ENCODE measurements around the gene CCNT2.

Gene CCNT2

GRCh38 chr2:134988994-134989605, 70.5 kb downstream of the CCNT2 start:
- H3K4me3 ChIP-seq (ENCODE audit: low read length, poor library complexity, severe bottlenecking): no peak overlapping the region
- no peak overlapping the region for H3K4me2 ChIP-seq (ENCODE audit: low read depth, low read length, poor library complexity, severe bottlenecking)
- peaks cover 5% of the 10 kb centered on the region; the same call in 1 of the 2 replicates for H3K9me3 ChIP-seq (ENCODE audit: insufficient read depth, low read depth, low read length)
- H3K4me1 ChIP-seq (ENCODE audit: insufficient read depth, low read length, poor library complexity, severe bottlenecking): no peaks in the 10 kb centered on the region
- H3K9me2 ChIP-seq (replicated peaks; ENCODE audit: low read depth, low read length): no peaks in the 10 kb centered on the region
- H3F3A ChIP-seq (ENCODE audit: low read depth): no peaks in the 10 kb centered on the region
- no peak overlapping the region for H3K9ac ChIP-seq (ENCODE audit: low read depth, low read length, poor library complexity, severe bottlenecking)
- H2AFZ ChIP-seq (ENCODE audit: low read length): no peak overlapping the region
- H3K79me2 ChIP-seq (ENCODE audit: insufficient read depth, low read length): no peaks in the 10 kb centered on the region
- no peaks in the 10 kb centered on the region for H4K20me1 ChIP-seq (ENCODE audit: insufficient read depth, low read length, poor library complexity, severe bottlenecking)
- no peaks in the 10 kb centered on the region for H3K36me3 ChIP-seq (ENCODE audit: insufficient read depth, low read length)
- TF ChIP-seq CTCF (conservative IDR thresholded peaks at IDR 0.05; ENCODE audit: low read length) (peak; percentile 78), EZH2phosphoT487 (IDR thresholded peaks at IDR 0.05; ENCODE audit: borderline replicate concordance) (no peak)
- no peaks in the 10 kb centered on the region for H3K27me3 ChIP-seq (ENCODE audit: insufficient read depth, low read length, poor library complexity, severe bottlenecking)

- H3K9me2 ChIP-seq (replicated peaks; ENCODE audit: low read depth, low read length): no peaks in the 10 kb centered on the region
- H4K20me1 ChIP-seq (ENCODE audit: insufficient read depth, low read length, poor library complexity, severe bottlenecking): no peaks in the 10 kb centered on the region
- H3K4me1 ChIP-seq (ENCODE audit: insufficient read depth, low read length, poor library complexity, severe bottlenecking): no peaks in the 10 kb centered on the region
- no peak overlapping the region for H2AFZ ChIP-seq (ENCODE audit: low read length)
- no peaks in the 10 kb centered on the region for H3K27me3 ChIP-seq (ENCODE audit: insufficient read depth, low read length, poor library complexity, severe bottlenecking)
- H3K9me3 ChIP-seq (ENCODE audit: insufficient read depth, low read depth, low read length): no peaks in the 10 kb centered on the region
- no peak overlapping the region for H3K4me3 ChIP-seq (ENCODE audit: low read length, poor library complexity, severe bottlenecking)
- no peaks in the 10 kb centered on the region for H3K79me2 ChIP-seq (ENCODE audit: insufficient read depth, low read length)
- no peak overlapping the region for H3K9ac ChIP-seq (ENCODE audit: low read depth, low read length, poor library complexity, severe bottlenecking)
- H3K36me3 ChIP-seq (ENCODE audit: insufficient read depth, low read length): no peaks in the 10 kb centered on the region
- TF ChIP-seq EZH2phosphoT487 (IDR thresholded peaks at IDR 0.05; ENCODE audit: borderline replicate concordance) (no peak), CTCF (conservative IDR thresholded peaks at IDR 0.05; ENCODE audit: low read length) (no peak)
- H3F3A ChIP-seq (ENCODE audit: low read depth): no peaks in the 10 kb centered on the region
- H3K4me2 ChIP-seq (ENCODE audit: low read depth, low read length, poor library complexity, severe bottlenecking): no peak overlapping the region
Observed at GRCh38 chr2:134999521-134999920, 80.9 kb downstream of the CCNT2 start.

GRCh38 chr2:135002836-135003235, 84.2 kb downstream of the CCNT2 start:
- no peaks in the 10 kb centered on the region for H3K9me2 ChIP-seq (replicated peaks; ENCODE audit: low read depth, low read length)
- TF ChIP-seq EZH2phosphoT487 (IDR thresholded peaks at IDR 0.05; ENCODE audit: borderline replicate concordance) (no peak), CTCF (conservative IDR thresholded peaks at IDR 0.05; ENCODE audit: low read length) (no peak)
- no peaks in the 10 kb centered on the region for H3K36me3 ChIP-seq (ENCODE audit: insufficient read depth, low read length)
- no peak overlapping the region for H2AFZ ChIP-seq (ENCODE audit: low read length)
- no peaks in the 10 kb centered on the region for H3F3A ChIP-seq (ENCODE audit: low read depth)
- no peak overlapping the region for H3K4me3 ChIP-seq (ENCODE audit: low read length, poor library complexity, severe bottlenecking)
- no peak overlapping the region for H3K4me2 ChIP-seq (ENCODE audit: low read depth, low read length, poor library complexity, severe bottlenecking)
- H3K4me1 ChIP-seq (ENCODE audit: insufficient read depth, low read length, poor library complexity, severe bottlenecking): no peaks in the 10 kb centered on the region
- no peaks in the 10 kb centered on the region for H3K9me3 ChIP-seq (ENCODE audit: insufficient read depth, low read depth, low read length)
- H3K9ac ChIP-seq (ENCODE audit: low read depth, low read length, poor library complexity, severe bottlenecking): no peak overlapping the region
- no peaks in the 10 kb centered on the region for H4K20me1 ChIP-seq (ENCODE audit: insufficient read depth, low read length, poor library complexity, severe bottlenecking)
- H3K79me2 ChIP-seq (ENCODE audit: insufficient read depth, low read length): no peaks in the 10 kb centered on the region
- H3K27me3 ChIP-seq (ENCODE audit: insufficient read depth, low read length, poor library complexity, severe bottlenecking): no peaks in the 10 kb centered on the region
